ENCODE results near the gene ATAT1. TPM values are rescaled to one million over a fixed set of nuclear protein-coding genes. Genes with fewer than 3 reads are reported as not detected.

Gene ATAT1
- total and polyA plus RNA-seq, 10 donors = 2.4 to 9.7 (median 7.3) TPM

GRCh38 chr6:30644769-30645168, 18.1 kb downstream of the ATAT1 start:
- intact Hi-C loops (cut with DNase I; ENCODE audit: low total_unique reads) = no loop called here
- Histone ChIP-seq H3K36me3 (peaks cover 0 to 57% (median 8%) of the 10 kb centered on the region in 6 donors), H3K4me3 (no peak overlapping the region), H3K9me3 (no peaks in the 10 kb centered on the region), H3K27ac (no peak overlapping the region), H3K27me3 (replicated peaks in 1 of 7) (no peaks in the 10 kb centered on the region), H3K4me1 (peaks cover 12 to 57% (median 25%) of the 10 kb centered on the region in 6 donors)
- WGBS, 5 donors = 67 to 82% (median 76%) methylated on average over 5 of the region's 5 CpGs
- no peak for DNase-seq
- TF ChIP-seq POLR2AphosphoS5 (IDR thresholded peaks at IDR 0.05) = no peak
- no peak for TF ChIP-seq POLR2A (IDR thresholded peaks at IDR 0.05)
- no peak for TF ChIP-seq CTCF (IDR thresholded peaks at IDR 0.05 in 8 of 11, conservative IDR thresholded peaks at IDR 0.05 in 3 of 11)

GRCh38 chr6:30645989-30646388, 19.3 kb downstream of the ATAT1 start:
- H3K27ac ChIP-seq = no peak overlapping the region
- WGBS, 5 donors = 75 to 88% (median 85%) methylated on average over 1 of the region's 1 CpG
- DNase-seq = no peak

GRCh38 chr6:30646450-30647241, 20.0 kb downstream of the ATAT1 start, which contains the start of gene C6orf136:
Gene C6orf136, plus strand, starts transcription at chr6:30647133. Its CDS starts 99 bp downstream, at chr6:30647232.
- peaks cover 12 to 57% (median 25%) of the 10 kb centered on the region in 6 donors for H3K4me1 ChIP-seq
- H3K36me3 ChIP-seq = peaks cover 0 to 57% (median 9%) of the 10 kb centered on the region in 6 donors
- TF ChIP-seq CTCF (IDR thresholded peaks at IDR 0.05 in 8 of 11, conservative IDR thresholded peaks at IDR 0.05 in 3 of 11) (peak in 2 of 11 experiments; percentile 11 to 18), POLR2AphosphoS5 (IDR thresholded peaks at IDR 0.05) (no peak), POLR2A (IDR thresholded peaks at IDR 0.05) (no peak)
- 15 to 21% (median 17%) methylated on average over 27 to 37 of the region's 37 CpGs for WGBS, 5 donors
- no peaks in the 10 kb centered on the region for H3K9me3 ChIP-seq
- H3K4me3 ChIP-seq = peak within 1 kb of the TSS; percentile 91 to 100 (median 95)
- H3K27ac ChIP-seq = peak within 1 kb of the TSS; percentile 85 to 97 (median 95)
- no peaks in the 10 kb centered on the region for H3K27me3 ChIP-seq (replicated peaks in 1 of 7)
- peak; percentile 98 for DNase-seq
- intact Hi-C loops (cut with DNase I; ENCODE audit: low total_unique reads) = no loop called here

More at GRCh38 chr6:30645989-30646388, 19.3 kb downstream of the ATAT1 start:
- Histone ChIP-seq H3K27me3 (replicated peaks in 1 of 7) (no peaks in the 10 kb centered on the region), H3K36me3 (peaks cover 0 to 57% (median 6%) of the 10 kb centered on the region in 6 donors), H3K4me3 (no peak overlapping the region), H3K4me1 (peaks cover 12 to 57% (median 25%) of the 10 kb centered on the region in 6 donors), H3K9me3 (no peaks in the 10 kb centered on the region)
- intact Hi-C loops (cut with DNase I; ENCODE audit: low total_unique reads) = no loop called here
- no peak for TF ChIP-seq POLR2AphosphoS5 (IDR thresholded peaks at IDR 0.05)

GRCh38 chr6:30647242-30648116, 20.8 kb downstream of the ATAT1 start:
- peak overlapping the region; percentile 91 to 100 (median 95) for H3K4me3 ChIP-seq
- intact Hi-C loops (cut with DNase I; ENCODE audit: low total_unique reads) = no loop called here
- peaks cover 12 to 57% (median 25%) of the 10 kb centered on the region in 6 donors for H3K4me1 ChIP-seq
- no peaks in the 10 kb centered on the region for H3K9me3 ChIP-seq
- DNase-seq = peak; percentile 95
- 0 to 1% (median 1%) methylated on average over 11 to 78 of the region's 78 CpGs for WGBS, 5 donors
- peak overlapping the region; percentile 85 to 97 (median 95) for H3K27ac ChIP-seq
- H3K27me3 ChIP-seq (replicated peaks in 1 of 7) = no peaks in the 10 kb centered on the region
- TF ChIP-seq POLR2A (IDR thresholded peaks at IDR 0.05) (no peak), POLR2AphosphoS5 (IDR thresholded peaks at IDR 0.05) (peak; percentile 61 to 83 (median 75)), CTCF (IDR thresholded peaks at IDR 0.05 in 8 of 11, conservative IDR thresholded peaks at IDR 0.05 in 3 of 11) (peak in 1 of 11 experiments; percentile 5)
- peaks cover 0 to 57% (median 15%) of the 10 kb centered on the region in 6 donors for H3K36me3 ChIP-seq

All from spleen (tissue), 11 donors.